ENCODE data around the gene POLR2L.

Gene POLR2L

DNA sequence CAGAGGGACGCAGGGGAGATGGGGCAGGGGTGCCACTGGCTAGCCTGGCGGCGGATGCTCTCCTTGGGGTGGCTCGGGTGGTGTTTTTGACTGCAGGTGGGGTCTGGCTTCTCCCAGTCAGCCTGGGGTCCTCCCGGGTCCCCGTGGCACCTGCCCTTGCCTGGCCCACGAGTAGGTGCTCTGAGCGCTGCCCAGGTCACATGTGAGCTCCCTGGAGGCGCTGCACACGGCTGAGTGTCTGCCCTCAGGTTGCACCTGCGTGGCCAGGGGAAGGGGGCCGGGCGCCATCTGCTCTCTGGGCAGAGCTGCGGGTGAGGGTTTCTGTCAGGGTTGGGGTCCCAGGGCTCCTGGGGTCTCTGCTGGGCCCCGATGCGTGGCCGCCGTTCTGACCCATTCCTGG lies 5.5 kb upstream of the POLR2L start:
- H3K27me3 ChIP-seq (replicated peaks; ENCODE audit: insufficient read depth, low read length): peaks cover 79% of the 10 kb centered on the region
- TF ChIP-seq EZH2 (optimal IDR thresholded peaks at IDR 0.05; ENCODE audit: low read depth, low read length): no peak
- TF ChIP-seq CTCF (IDR thresholded peaks at IDR 0.05; ENCODE audit: low read length): no peak
- no peak for TF ChIP-seq EZH2phosphoT487 (IDR thresholded peaks at IDR 0.05; ENCODE audit: low read length)
- H3K36me3 ChIP-seq (replicated peaks; ENCODE audit: insufficient read depth, low read length): no peaks in the 10 kb centered on the region
- no peak overlapping the region for H3K9ac ChIP-seq (ENCODE audit: low read length)
- H3K27ac ChIP-seq (ENCODE audit: low read length): no peak overlapping the region
- no peaks in the 10 kb centered on the region for H3K9me3 ChIP-seq (replicated peaks; ENCODE audit: insufficient read depth, low read length)
- no peaks in the 10 kb centered on the region for H4K20me1 ChIP-seq (ENCODE audit: insufficient read depth, low read length)
- no peaks in the 10 kb centered on the region for H3K9me2 ChIP-seq (replicated peaks; ENCODE audit: insufficient read depth, low read length)
- no peak overlapping the region for H3K4me3 ChIP-seq (ENCODE audit: low read length)
- H2AFZ ChIP-seq (ENCODE audit: low read length): no peak overlapping the region
- no peaks in the 10 kb centered on the region for H3K79me2 ChIP-seq (ENCODE audit: low read length)
- H3K4me2 ChIP-seq (ENCODE audit: low read depth, low read length): no peak overlapping the region
- peaks cover 4% of the 10 kb centered on the region; the same call in 1 of the 2 replicates for H3K4me1 ChIP-seq (ENCODE audit: low read length)
- H3F3A ChIP-seq (ENCODE audit: insufficient read depth, low read length): no peaks in the 10 kb centered on the region
- DNase-seq: no peak

GRCh38 chr11:846496-847098 lies 4.3 kb upstream of the POLR2L start:
- no peaks in the 10 kb centered on the region for H3K36me3 ChIP-seq (replicated peaks; ENCODE audit: insufficient read depth, low read length)
- no peak overlapping the region for H3K4me2 ChIP-seq (ENCODE audit: low read depth, low read length)
- no peak for TF ChIP-seq CTCF (IDR thresholded peaks at IDR 0.05; ENCODE audit: low read length)
- no peak for TF ChIP-seq EZH2phosphoT487 (IDR thresholded peaks at IDR 0.05; ENCODE audit: low read length)
- TF ChIP-seq EZH2 (optimal IDR thresholded peaks at IDR 0.05; ENCODE audit: low read depth, low read length): no peak
- H4K20me1 ChIP-seq (ENCODE audit: insufficient read depth, low read length): no peaks in the 10 kb centered on the region
- H3F3A ChIP-seq (ENCODE audit: insufficient read depth, low read length): no peaks in the 10 kb centered on the region
- peaks cover 4% of the 10 kb centered on the region; the same call in 1 of the 2 replicates for H3K4me1 ChIP-seq (ENCODE audit: low read length)
- H3K4me3 ChIP-seq (ENCODE audit: low read length): no peak overlapping the region
- H3K79me2 ChIP-seq (ENCODE audit: low read length): peaks cover 7% of the 10 kb centered on the region
- H2AFZ ChIP-seq (ENCODE audit: low read length): no peak overlapping the region
- no peaks in the 10 kb centered on the region for H3K9me2 ChIP-seq (replicated peaks; ENCODE audit: insufficient read depth, low read length)
- no peak overlapping the region for H3K27ac ChIP-seq (ENCODE audit: low read length)
- H3K9ac ChIP-seq (ENCODE audit: low read length): no peak overlapping the region
- no peak for DNase-seq
- peaks cover 66% of the 10 kb centered on the region for H3K27me3 ChIP-seq (replicated peaks; ENCODE audit: insufficient read depth, low read length)
- H3K9me3 ChIP-seq (replicated peaks; ENCODE audit: insufficient read depth, low read length): no peaks in the 10 kb centered on the region

DNA sequence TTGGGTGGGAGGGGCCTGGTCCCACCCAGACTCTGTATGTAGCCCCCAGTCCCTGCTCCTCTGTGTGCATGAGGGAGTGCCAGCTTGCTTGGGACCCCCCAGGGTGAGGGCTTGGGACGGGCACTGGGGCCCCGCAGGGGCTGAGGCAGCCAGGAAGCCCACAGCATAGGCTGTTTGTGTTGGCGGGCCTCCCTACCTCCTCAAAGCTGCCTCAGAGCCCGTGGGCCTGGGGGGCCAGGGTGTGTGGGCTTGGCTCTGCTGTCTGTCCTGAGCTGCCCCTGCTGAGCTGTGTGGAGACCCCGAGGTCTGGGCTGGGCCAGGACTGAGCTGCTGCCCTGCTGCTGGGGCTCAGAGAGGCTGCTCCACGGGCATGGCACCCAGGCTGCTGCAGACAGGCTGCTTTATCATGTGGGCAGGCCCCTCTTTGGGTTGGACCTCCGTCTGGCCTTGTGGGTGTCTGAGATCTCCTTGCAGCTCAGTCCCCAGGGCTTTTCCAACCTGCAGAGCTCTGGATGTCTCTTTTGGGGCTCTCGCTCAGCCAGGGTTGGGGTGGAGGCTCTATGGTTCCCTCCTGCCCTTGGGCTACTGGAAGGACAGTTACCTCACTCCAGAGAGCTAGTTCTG lies 3.7 kb upstream of the POLR2L start:
- Histone ChIP-seq H3K9ac (ENCODE audit: low read length) (no peak overlapping the region), H3K79me2 (ENCODE audit: low read length) (peaks cover 13% of the 10 kb centered on the region), H3K9me3 (replicated peaks; ENCODE audit: insufficient read depth, low read length) (no peaks in the 10 kb centered on the region), H3K4me2 (ENCODE audit: low read depth, low read length) (no peak overlapping the region), H3K27ac (ENCODE audit: low read length) (no peak overlapping the region), H3F3A (ENCODE audit: insufficient read depth, low read length) (no peaks in the 10 kb centered on the region), H3K9me2 (replicated peaks; ENCODE audit: insufficient read depth, low read length) (no peaks in the 10 kb centered on the region), H2AFZ (ENCODE audit: low read length) (no peak overlapping the region), H3K4me1 (ENCODE audit: low read length) (peaks cover 8% of the 10 kb centered on the region), H3K36me3 (replicated peaks; ENCODE audit: insufficient read depth, low read length) (no peaks in the 10 kb centered on the region), H3K4me3 (ENCODE audit: low read length) (no peak overlapping the region), H4K20me1 (ENCODE audit: insufficient read depth, low read length) (peaks cover 4% of the 10 kb centered on the region; the same call in 1 of the 2 replicates), H3K27me3 (replicated peaks; ENCODE audit: insufficient read depth, low read length) (peaks cover 61% of the 10 kb centered on the region)
- TF ChIP-seq EZH2phosphoT487 (IDR thresholded peaks at IDR 0.05; ENCODE audit: low read length) (no peak), CTCF (IDR thresholded peaks at IDR 0.05; ENCODE audit: low read length) (no peak), EZH2 (optimal IDR thresholded peaks at IDR 0.05; ENCODE audit: low read depth, low read length) (no peak)
- no peak for DNase-seq
